Uterus (tissue), 2 donors: ENCODE data around the gene TBC1D9.

Experiments
- POLR2A ChIP-seq, 2 donors: fragments of 450-650 bp; IDR thresholded peaks; one replicate each; pipeline ENCODE4 v1.6.1; 2016; ENCODE audit warnings: antibody characterized with exemption in 2 of 2, mild to moderate bottlenecking in 1 of 2, moderate library complexity in 1 of 2
- TF ChIP-seq, protein P1 (sequence below), 4 experiments: fragments of 200-600 bp in 2 of 4; fragments of 450-650 bp in 2 of 4; sonication (generic) in 2 of 4; IDR thresholded peaks; one replicate each; pipeline ENCODE4 v1.5.1; 2016 to 2019; ENCODE audit warnings: antibody characterized with exemption in 4 of 4, mild to moderate bottlenecking in 2 of 4, moderate library complexity in 1 of 4

- TF ChIP-seq, protein P1, sequence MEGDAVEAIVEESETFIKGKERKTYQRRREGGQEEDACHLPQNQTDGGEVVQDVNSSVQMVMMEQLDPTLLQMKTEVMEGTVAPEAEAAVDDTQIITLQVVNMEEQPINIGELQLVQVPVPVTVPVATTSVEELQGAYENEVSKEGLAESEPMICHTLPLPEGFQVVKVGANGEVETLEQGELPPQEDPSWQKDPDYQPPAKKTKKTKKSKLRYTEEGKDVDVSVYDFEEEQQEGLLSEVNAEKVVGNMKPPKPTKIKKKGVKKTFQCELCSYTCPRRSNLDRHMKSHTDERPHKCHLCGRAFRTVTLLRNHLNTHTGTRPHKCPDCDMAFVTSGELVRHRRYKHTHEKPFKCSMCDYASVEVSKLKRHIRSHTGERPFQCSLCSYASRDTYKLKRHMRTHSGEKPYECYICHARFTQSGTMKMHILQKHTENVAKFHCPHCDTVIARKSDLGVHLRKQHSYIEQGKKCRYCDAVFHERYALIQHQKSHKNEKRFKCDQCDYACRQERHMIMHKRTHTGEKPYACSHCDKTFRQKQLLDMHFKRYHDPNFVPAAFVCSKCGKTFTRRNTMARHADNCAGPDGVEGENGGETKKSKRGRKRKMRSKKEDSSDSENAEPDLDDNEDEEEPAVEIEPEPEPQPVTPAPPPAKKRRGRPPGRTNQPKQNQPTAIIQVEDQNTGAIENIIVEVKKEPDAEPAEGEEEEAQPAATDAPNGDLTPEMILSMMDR (IDR thresholded peaks at IDR 0.05) = no peak
- no peak for TF ChIP-seq POLR2A (IDR thresholded peaks at IDR 0.05)
These were observed 46.4 kb upstream of the TBC1D9 start for GRCh38 chr4:140802591-140802990.
